C4-2B (cell line): Measurements from ENCODE around the gene EXOC6B.

Experiments
- ZFX ChIP-seq: fragments of 450-650 bp; IDR thresholded peaks from 2 replicates; pipeline ENCODE4 v1.6.1; 2017
- TF ChIP-seq, protein P1 (sequence below): fragments of 450-650 bp; conservative IDR thresholded peaks from 2 replicates; pipeline ENCODE4 v1.5.1; 2017; ENCODE audit warnings: mild to moderate bottlenecking

DNA sequence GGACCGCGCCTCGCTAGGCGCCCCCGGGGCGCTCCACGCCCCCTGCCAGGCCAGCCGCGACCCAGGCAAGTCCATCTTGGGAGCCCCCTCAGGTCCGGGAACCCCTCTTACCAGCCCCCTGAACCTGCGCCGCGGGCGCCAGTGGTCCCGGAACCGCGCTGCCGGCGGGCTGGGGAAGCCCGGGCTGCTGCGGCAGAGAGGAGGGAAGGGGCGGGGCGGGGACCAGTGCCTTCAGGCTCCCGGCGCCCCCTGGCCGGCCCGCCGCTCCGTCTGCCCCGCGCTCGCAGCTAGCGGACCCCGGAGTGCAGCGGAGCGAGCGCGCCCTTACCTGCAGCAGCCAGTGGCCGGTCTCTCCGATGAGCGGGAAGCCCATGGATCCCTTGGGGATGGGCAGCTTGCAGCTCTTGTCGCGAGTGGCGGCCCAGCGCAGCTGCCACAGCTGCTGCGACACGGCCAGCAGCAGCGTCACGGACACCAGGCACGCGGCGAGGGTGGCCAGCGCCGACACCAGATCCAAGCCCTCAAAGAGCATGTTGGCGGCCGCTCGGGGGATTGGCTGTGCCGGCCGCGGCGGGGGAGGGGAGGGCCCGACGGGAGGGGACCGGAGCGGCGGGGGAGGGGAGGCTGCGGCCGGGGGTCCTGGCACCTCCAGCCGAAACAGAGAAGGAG, 678.4 kb downstream of the EXOC6B start, which contains the start of gene CYP26B1:
- TF ChIP-seq, protein P1, sequence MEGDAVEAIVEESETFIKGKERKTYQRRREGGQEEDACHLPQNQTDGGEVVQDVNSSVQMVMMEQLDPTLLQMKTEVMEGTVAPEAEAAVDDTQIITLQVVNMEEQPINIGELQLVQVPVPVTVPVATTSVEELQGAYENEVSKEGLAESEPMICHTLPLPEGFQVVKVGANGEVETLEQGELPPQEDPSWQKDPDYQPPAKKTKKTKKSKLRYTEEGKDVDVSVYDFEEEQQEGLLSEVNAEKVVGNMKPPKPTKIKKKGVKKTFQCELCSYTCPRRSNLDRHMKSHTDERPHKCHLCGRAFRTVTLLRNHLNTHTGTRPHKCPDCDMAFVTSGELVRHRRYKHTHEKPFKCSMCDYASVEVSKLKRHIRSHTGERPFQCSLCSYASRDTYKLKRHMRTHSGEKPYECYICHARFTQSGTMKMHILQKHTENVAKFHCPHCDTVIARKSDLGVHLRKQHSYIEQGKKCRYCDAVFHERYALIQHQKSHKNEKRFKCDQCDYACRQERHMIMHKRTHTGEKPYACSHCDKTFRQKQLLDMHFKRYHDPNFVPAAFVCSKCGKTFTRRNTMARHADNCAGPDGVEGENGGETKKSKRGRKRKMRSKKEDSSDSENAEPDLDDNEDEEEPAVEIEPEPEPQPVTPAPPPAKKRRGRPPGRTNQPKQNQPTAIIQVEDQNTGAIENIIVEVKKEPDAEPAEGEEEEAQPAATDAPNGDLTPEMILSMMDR, result no peak
- no peak for TF ChIP-seq ZFX
